Stimulated activated CD8-positive, alpha-beta memory T cell treated with anti-CD3 and anti-CD28 coated beads, Interleukin-4, amount 100 ng/mL, for 4 hours (primary cell): ENCODE results near the gene PDCD6IP.
"Not testable (repeated sequence)": the region's sequence is repeated elsewhere in the genome, so short reads cannot be mapped to it uniquely, and the experiment has no call there.

Source experiments
- DNase-seq, 2 donors: peaks; one replicate each; pipeline ENCODE4 v3.0.0-alpha.2; 2020; ENCODE audit warnings: low read depth in 2 of 2, low spot score in 1 of 2

PDCD6IP gene

DNA sequence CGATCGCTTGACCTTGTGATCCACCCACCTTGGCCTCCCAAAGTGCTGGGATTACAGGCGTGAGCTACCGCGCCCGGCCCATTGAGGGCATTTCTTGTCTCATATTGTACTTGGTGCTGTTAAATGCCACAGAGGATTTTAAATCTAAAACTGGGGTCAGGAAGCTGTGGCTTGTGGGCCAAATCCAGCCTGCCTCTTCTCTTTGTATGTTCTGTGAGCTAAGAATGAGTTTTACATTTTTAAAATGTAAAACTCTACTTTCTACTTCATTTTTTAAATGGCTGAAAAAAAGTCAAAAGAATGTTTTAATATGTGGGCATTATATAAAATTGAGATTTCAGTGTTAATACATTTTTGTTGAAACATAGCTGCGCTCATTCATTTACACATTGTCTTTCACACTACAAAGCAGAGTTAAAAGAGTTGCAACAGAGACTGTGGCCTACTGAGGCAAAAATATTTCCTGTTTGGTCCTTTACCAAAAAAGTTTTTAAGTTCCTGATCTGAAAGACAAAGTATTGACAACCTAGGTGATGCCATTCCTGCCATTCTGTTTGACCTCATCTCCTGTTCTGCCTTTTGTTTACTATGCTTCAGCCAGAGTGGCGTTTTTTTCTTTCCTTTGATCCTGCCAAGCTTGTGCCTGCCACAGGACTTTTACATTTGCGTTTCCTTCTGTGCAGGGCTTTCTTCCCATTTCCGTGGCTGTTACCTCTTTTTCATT is 50.4 kb downstream of the PDCD6IP start:
- no peak for DNase-seq

DNA sequence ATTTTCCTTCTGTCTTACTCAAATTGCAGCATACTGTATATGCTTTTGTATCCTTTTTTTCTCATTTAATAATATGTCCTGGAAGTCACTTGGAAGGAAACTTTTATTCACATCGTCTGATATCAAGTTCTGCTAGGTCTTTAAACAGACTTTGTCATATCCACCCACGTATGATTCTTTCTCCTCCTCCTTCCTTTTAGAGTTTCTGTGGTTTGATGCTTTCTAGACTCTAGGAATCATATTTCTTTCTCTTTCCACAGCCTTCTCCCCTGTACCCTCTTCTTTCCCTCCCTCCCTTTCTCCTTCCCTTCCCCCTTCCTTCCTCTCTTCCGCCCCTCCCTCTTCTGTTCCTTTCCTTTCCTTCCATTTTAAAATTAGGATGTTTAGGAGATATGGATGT is 52.2 kb downstream of the PDCD6IP start:
- not testable (repeated sequence) for DNase-seq

DNA sequence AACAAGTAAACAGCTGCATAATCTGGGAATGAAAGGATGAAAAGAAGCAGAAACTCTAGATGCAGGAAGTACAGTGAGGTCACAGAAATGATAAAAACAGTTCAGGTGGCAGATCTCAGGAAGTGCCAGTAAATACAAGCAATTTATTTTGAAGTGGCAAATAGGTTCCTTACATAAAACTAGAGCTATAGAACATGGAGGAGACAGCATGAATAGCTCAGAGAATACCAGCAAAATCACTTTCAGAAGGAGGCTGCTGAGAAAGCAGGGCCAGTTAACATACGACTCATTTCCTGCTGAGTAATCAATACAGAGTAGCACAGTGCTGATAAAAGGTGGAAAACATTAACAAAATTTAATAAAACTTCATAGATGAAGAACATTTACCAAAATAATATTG is 57.0 kb downstream of the PDCD6IP start:
- not testable (repeated sequence) for DNase-seq

DNA sequence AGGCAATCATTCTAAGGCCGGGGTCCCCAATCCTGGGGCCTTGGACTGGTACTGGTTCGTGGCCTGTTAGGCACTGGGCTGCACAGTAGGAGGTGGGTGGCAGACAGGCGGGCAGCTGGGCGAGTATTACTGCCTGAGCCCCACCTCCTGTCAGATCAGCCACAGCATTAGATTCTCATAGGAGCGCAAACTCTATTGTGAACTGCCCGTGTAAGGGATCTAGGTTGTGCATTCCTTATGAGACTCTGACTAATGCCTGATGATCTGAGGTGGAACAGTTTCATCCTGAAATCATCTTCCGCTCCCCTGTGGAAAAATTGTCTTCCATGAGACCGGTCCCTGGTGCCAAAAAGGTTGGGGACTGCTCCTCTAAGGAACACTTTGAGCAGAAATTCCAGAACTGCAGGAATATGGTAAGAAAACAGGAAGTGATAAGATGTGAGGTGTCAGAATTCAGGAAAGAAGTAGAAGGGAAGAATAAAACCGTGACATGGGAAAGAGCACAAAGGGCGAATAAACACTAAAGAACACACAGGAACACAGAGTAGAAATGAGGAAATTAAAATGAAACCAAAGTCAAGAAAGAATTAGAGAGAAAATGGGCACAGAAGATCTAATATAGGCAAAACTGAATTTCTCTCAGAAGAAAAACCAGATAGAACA is 57.6 kb downstream of the PDCD6IP start:
- no peak for DNase-seq

DNA sequence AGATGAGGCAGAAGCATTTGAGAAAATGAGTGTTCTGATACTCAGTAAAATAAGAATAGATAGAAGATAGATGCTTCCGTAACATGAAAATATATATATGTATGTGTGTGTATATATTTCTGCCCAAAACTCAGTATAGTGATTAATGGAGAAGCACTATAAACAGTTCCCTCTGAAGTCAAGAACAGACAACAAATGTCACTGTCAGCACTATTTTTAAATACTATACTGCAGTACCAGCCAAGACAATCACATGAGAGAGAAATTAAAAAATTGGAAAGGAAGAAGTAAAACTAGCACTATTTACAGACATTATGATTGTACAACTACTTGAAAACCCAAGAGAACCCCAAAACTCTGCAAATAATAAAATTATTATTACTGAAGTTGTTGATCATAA is 59.3 kb downstream of the PDCD6IP start:
- DNase-seq = not testable (repeated sequence)

DNA sequence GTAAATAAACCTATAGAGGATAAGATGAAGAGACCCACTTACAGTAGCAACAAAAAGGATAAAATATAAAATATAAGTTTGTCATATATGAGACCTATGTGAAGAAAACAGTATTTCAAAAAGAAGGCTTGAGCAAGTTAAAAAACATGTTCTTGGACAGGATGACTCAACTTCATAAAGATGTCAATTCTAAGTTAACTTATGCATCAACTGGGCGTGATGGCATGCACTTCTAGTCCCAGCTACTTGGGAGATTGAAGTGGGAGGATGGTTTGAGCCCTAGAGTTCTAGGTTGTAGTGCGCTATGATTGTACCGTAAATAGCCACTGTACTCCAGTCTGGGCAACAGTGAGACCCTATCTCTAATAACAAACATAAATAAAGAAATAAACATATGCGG is 59.7 kb downstream of the PDCD6IP start:
- no peak for DNase-seq

DNA sequence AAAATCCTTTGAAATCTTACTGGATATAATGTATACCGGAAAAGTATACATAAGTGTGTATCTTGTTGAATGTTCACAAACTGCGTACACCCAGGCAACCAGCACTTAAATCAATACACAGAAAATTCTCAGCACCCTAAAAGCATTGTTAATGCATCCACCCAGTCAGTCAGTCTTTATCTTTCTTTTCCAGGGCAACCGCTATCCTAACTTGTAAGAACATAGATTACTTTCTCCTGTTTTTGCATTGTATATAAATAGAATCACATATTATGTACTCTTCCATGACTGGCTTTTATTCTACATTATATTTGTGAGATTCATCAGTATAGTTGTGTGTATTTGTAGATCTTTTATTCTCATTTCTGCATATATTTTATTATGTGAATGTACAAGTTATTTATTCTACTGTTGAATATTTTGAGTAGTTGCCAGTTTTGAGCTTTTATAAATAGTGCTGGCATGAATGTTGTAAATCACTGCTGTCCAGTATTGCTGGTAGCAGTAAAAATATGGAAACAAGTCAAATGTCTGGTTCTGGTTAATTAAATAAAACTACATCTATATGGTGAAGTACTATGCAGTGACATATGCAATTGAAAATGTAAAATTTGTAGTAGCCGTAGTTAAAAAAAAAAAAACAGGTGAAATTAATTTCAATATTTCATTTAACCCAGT is 62.1 kb downstream of the PDCD6IP start:
- DNase-seq = no peak

DNA sequence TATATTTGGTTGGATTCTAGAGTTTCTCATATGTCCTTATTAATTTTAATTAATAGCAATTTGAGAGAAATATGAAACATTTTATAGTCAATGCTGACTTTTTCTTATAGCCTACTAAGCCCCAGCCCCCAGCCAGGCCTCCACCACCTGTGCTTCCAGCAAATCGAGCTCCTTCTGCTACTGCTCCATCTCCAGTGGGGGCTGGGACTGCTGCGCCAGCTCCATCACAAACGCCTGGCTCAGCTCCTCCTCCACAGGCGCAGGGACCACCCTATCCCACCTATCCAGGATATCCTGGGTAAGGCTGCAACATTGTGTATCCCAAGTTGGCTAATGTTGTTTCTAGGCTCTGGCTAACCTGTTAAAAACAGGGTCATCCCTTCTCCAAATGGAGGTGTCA is 66.7 kb downstream of the PDCD6IP start:
- no peak for DNase-seq

DNA sequence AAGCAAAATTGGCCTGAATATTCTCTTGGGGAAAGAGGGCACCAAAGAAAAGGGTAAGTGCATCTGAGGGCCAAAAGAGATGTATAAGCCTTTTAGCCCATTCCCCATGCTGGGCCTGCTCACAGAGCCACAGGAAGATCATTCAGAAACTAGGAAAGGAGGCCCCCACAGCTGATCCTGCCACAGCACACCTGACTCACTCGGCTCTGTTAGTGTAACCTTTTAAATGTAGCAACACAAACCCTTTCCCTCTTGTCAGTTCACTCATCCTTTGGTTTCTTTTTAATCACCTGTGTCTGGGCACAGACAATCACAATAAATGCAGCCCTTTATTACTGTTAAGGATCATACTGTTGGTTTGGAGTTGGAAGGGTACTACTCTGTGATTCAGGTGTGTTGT is 69.9 kb downstream of the PDCD6IP start:
- DNase-seq = no peak

DNA sequence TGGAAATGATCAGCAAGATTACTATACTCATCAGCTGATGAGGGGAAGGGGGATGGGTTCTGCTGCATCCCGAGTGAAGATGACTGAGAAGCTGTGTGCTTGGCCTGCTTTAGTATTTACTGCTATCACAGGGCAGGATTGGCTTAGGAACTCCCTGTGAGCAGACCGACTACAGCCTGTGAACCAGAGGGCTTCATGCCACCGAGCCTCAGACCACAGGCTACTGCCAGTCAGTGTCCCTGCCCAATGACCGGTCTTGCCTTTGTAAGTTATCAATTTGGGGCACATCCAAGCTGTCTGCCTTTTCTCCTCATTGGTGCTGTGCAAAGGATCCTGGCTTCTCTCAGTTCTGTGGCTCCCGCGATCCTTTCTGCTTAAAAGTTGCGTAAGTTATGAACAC is 71.5 kb downstream of the PDCD6IP start:
- DNase-seq = no peak

DNA sequence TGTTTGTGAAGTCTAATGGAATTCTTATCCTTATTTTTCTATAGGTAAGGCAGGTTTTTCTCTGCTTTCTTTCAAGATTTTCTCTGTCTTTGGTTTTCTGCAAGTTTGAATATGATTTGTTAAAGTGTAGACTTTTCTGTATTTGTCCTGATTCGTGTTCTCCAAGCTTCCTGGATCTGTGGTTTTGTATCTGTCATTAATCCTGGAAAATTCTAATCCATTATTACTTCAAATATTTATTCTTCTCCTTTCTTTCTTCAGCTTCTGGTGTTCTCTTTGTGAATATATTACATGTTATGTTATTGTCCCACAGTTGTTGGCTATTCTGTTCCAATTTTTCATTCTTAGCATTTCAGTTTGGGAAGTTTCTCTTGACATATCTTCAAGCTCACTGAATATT is 76.4 kb downstream of the PDCD6IP start:
- no peak for DNase-seq

DNA sequence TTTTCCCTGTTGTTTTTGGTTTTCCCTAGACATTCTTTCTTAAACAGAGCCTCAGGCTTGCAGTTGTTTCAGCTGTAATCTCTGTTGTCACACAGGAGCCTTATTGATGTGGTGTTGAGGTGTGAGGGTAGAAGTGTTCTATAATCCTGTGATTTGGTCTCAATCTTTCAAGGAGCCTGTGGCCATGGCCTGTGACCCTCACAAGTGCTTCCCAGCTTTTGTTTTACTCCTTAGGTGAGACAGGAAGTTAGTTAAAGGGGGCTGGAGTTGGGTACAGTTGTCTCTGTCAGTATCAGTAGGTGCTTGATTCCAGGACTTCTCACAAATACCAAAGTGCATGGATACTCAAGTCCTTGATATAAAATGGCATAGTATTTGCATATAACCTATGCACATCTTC is 77.2 kb downstream of the PDCD6IP start:
- no peak for DNase-seq

DNA sequence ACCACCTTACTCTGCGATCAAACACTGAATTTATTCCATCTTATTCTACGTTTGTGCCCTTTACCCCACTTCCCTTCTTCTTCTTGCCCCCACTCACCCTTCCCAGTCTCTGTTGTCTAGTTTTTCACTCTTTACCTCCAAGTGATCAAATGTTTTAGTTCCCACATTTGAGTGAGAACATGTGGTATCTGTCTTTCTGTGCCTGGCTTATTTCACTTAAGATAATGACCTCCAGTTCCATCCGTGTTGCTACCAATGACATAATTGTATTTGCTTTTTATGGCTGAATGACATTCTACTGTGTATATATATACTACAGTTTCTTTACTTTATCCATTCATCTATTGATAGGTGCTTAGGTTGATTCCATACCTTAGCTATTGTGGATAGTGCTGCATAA is 78.8 kb downstream of the PDCD6IP start:
- no peak for DNase-seq

DNA sequence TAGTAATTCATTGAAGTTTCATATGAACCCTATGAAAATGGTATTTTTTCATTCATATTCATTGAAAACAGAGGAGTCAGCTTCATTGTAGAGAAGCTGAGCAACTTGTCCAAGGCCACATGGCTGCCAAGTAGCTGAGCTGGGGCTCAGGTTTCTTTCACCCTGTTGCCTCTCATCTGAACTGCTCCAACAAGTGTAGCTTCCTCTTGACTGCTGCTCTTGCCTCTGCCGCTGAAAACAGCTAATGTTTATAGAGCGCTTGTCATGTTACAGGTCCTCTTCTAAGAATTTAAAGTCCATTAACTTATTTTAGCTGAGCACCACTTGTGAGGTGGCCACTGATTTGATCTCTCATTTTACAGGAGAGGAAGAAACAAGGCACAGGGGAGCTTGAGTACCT is 81.1 kb downstream of the PDCD6IP start:
- DNase-seq = no peak

DNA sequence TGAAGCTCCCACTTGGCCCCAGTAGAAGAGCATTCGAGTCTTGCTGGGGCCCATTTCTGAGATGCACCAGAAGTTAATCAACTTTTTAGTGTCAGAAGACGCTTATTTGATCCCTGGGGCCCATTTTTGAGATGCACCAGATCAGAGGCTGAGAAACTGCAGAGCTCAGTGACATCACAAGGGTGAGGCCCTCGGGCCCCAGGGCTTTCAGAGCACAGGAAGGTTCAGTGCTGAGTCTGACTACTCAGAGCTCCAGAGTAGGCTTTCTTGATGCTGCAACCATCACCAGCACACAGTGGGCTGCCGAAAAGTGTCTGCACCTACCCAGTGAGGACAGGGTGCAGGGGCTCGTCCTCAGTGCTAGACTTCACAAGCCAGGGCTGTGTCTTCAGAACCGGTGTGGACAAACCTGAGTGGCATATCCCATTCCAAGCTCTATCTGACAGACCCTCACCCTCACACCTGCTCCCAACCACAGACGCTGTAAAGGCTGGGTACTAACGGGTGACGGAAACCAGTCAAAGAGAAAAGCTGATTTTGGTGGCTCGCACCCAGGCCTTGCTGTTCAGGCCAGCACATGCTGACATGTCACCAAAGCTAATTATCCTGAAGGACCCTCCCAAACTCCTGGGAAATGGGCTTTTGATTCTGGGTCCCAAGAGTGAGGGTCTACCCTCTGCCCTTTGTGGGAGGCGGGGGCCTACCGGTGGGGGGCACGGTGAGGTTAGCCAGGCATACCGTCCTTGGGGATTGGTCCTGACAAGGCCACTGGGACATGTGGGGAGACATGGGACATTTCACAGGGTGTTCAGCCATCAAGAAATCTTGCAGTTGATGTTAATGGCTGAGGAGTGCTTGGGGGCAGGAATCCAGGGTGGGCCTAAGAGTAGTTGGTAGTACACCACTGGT is 83.0 kb downstream of the PDCD6IP start:
- no peak for DNase-seq

DNA sequence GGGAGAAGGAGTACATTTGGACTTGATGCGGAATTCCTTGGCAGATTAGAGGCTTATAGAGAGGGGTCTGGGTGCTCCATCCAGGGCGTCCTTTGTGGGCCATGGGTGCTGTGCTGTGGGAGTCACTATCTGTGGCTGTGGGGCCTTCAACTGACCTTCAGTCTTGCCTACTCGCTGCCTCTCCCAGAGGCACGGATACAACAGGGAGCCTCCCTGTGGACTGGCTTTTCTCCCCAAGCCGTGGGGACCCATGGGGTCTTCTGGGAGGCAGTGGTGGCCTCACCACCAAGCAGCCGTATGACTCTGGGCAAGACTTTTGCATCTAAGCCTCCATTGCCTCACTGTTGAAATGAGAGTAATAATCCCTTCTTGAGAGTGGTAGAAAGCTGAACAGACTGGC is 83.9 kb downstream of the PDCD6IP start:
- no peak for DNase-seq

DNA sequence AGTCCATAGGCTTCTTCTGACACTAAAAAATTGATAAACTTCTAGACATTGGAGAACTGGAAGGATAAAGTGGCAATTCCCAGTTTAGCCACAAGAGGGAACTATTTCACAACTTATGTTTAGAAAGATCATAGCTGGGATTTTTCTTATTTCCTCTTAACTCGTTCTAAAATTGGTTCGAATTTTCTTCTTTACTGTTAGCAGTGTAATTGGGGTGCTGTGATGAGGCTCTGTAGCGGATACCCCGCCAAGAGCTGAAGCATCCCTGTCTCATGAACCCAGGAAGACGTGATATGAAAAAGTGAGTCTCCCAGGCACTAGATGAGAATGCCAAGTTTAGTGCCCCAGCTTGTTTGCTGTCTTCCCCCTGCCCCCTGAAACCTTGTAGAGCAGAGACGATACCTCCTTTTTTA is 85.1 kb downstream of the PDCD6IP start:
- no peak for DNase-seq

DNA sequence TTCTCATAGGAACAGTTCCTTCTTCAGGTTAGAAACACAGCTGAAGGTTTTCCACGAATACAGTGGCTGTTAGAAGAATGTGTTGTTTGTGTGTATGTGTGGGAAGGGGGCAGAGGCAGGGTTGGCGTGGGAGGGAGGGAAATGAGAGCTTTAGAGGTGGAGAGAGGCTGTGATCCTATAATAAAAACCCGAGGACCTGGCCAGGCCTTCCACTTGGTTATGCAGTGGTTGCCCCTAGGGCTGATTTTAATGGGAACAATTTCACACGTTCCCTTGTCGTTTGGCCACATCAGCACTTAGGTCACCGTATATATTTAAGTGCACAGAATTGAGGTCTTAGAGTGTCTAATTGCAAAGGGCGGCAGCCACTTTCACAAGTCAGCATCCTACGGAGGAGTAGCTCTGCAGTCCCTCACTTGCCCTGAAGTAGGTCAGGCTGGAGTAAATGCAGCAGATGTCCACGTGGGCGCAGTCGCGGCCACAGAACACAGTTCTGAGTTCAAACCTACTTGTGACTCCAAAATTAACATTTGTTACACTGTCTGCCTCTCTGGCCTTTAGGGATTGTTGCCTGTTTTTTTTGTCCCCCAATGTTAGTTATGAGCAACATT is 85.6 kb downstream of the PDCD6IP start:
- DNase-seq = no peak

DNA sequence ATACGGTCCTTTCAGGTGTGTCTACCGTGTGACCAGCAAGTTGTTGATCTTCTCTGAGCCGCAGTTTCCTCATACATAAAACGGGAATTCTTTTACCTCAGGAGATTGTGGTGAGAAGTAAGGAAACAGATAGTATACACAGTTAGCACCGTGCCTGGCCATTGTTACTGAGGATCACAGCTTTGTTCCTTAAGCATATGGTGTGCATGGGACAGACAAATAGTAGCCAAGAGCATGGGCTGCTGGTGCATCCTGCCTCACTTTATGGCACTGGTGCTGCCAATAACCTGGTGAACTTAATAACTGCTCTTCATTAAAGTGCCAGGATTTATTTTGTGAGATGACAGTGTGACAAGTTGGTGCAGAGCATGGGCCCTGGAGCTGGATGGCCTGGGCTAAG is 86.3 kb downstream of the PDCD6IP start:
- no peak for DNase-seq

DNA sequence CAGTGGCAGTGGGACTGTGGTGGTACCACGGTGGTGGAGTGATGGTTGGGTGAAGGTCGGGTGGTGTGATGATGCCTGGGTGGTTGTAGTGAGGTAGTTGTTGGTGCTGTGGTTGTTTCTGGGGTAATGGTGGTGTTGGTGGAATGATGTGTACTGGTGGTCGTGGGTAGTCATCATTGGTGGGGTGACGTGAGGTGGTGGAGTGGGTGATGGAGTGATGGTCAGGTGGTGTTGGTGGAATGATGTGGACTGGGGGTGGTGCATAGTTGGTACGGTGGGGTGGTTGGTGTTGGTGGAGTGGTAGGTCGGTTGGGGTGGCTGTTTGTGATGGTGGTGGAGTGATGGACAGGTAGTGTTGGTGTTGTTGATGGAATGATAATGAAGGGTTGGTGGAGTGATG is 87.1 kb downstream of the PDCD6IP start:
- no peak for DNase-seq

DNA sequence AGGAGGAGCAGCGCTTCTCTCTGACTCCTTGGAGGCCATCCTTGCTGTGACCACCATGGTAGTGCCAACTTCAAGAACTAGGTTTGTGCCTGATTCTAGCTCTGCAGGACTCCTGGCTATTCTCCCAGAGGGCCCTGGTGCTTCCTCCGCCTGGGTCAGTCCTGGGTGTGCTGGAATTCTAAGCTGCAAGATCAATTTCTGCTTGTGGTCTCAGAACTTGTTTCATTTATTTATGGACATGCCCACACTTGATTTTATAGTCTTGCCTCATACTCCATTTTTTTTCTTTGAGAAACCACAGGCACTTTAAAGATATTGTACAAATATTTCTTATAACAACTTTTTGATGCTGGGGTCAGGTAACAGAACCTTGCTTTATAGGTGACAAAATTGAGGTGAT is 87.6 kb downstream of the PDCD6IP start:
- no peak for DNase-seq
